ENCODE measurements around the gene SCARB2.
"Not testable (repeated sequence)": the region's sequence is repeated elsewhere in the genome, so short reads cannot be mapped to it uniquely, and the experiment has no call there.

The SCARB2 gene, protein sequence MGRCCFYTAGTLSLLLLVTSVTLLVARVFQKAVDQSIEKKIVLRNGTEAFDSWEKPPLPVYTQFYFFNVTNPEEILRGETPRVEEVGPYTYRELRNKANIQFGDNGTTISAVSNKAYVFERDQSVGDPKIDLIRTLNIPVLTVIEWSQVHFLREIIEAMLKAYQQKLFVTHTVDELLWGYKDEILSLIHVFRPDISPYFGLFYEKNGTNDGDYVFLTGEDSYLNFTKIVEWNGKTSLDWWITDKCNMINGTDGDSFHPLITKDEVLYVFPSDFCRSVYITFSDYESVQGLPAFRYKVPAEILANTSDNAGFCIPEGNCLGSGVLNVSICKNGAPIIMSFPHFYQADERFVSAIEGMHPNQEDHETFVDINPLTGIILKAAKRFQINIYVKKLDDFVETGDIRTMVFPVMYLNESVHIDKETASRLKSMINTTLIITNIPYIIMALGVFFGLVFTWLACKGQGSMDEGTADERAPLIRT

DNA sequence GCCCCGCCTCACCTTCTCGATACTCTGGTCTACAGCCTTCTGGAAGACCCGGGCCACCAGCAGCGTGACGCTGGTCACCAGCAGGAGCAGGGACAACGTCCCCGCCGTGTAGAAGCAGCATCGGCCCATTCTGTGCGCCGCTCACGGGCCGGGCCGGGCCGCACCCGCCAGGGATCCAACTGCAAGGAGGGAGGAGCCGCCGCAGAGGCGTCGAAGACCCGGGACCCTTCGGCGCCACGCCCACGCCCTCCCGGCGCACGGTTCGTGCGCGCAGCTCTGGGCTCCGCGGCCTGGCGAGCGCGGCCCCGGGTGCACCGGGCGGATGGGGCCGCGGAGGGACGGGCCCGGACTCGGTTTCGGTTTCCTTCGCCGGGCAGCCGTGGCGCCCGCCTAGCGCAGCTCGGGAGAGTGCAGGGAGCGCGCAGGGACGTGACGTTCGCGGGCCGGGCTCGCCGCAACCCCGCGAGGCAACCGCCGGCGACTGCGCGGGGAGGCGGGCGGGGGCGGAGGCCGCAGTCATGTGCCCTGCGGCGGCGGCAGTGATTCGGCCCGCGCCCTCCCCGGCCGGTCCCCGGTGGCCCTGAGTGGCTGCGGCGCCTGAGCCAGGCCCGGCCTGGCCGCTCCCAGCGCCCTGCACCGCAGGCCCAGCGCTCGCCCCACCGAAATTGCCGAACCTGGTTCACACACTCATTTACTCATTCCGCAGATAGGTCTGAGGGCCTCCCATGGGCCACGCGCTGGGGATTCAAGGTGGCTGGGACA lies at the start of gene SCARB2:
SCARB2 (minus strand) TSS at position 410 of the 762 bp plus-strand sequence; CDS start at position 129, 281 bp downstream.
- DNase-seq: peak; percentile 80

DNA sequence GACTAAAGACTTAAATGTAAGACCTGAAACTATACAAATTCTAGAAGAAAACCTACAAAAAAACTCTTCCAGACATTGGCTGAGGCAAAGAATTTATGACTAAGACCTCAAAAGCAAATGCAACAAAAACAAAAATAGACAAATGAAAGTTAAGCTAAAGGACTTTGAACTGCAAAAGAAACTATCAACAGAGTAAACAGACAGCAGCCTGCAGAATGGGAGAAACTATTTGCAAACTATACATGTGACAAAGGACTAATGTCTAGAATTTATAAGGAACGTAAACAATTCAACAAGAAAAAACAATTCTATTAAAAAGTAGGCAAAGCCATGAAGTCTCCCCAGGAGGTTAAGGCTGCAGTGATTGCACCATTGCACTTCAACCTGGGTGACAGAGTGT lies 46.9 kb upstream of the SCARB2 start:
- DNase-seq: no peak

GRCh38 chr4:76257824-76258223 lies 44.2 kb upstream of the SCARB2 start:
- no peak for DNase-seq

GRCh38 chr4:76256968-76257367 lies 43.3 kb upstream of the SCARB2 start:
- no peak for DNase-seq

GRCh38 chr4:76256032-76256431 lies 42.4 kb upstream of the SCARB2 start:
- DNase-seq: no peak

GRCh38 chr4:76253511-76253910 lies 39.9 kb upstream of the SCARB2 start:
- no peak for DNase-seq

- DNase-seq: no peak
These were observed 38.6 kb upstream of the SCARB2 start for GRCh38 chr4:76252271-76252653.

DNA sequence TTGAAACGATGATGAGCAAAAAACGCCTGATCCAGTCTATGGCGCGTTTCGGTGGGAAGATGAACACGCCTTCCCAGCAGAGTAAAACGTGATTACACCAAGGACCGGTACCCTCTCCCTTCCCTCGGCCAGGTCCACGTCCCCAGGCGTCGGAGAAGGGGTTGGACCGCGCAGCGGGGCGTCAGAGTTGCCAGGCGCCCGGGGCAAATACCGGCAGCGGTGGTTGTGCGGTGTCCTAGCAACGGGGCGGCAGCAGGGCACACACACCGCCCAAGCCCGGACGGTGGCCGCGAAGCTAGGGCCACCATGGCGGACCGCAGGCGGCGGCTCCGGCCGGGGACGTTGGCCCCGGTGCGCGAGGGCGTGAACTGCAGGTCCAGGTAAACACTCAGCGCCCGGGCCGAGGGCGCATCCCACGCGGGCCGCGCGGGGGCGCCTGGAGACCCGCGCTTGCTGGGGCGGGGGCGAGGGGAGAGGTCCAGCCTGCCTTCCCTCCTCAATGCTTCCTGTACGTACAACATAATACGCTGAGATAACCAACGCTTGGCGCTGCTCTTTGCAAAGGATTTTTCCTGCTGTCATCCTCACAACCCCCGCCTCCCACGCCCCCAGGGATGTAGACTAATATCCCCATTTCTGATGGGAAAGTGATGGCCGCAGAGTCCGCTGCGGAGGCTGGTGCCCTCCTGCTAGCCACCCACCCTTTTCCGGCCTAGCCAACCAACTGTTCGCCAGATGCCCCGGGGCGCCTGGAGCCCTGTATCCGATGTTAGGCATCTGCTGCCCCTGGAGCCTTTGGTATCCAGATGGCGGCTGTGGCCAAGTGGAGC lies 38.0 kb upstream of the SCARB2 start, which contains the start of gene FAM47E:
FAM47E (plus strand) TSS at position 281 of the 830 bp plus-strand sequence; CDS start at position 307, 26 bp downstream.
- DNase-seq: peak; percentile 13

- no peak for DNase-seq
These were observed 37.3 kb upstream of the SCARB2 start for GRCh38 chr4:76250962-76251361.

GRCh38 chr4:76246852-76247251 lies 33.2 kb upstream of the SCARB2 start:
- DNase-seq: no peak

DNA sequence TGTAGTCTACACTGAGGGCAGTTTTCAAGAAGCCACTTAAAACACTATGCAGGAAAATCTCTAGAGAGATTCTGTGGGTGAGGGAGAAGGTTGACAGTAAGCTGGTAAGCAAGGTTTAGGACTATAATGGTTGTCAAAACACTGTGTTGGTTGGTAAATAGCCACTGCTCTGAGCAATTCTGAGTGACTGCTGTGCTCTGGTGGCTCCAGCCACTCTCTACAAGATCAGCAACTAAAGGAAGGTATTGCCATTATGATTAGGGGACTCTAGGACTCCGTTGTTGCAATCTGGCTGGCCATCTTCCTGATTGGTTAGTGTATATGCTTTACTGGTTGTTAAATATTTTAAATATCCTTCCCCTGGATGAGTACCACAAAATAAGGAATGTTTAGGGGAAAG lies 32.4 kb upstream of the SCARB2 start:
- no peak for DNase-seq

DNA sequence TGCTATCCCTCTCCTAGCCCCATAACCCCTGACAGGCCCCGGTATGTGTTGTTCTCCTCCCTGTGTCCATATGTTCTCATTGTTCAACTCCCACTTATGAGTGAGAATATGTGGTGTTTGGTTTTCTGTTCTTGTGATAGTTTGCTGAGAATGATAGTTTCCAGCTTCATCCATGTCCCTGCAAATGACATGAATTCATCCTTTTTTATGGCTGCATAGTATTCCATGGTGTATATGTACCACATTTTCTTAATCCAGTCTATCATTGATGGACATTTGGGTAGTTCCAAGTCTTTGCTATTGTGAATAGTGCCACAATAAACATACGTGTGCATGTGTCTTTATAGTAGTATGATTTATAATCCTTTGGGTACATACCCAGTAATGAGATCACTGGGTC lies 30.3 kb upstream of the SCARB2 start:
- not testable (repeated sequence) for DNase-seq

DNA sequence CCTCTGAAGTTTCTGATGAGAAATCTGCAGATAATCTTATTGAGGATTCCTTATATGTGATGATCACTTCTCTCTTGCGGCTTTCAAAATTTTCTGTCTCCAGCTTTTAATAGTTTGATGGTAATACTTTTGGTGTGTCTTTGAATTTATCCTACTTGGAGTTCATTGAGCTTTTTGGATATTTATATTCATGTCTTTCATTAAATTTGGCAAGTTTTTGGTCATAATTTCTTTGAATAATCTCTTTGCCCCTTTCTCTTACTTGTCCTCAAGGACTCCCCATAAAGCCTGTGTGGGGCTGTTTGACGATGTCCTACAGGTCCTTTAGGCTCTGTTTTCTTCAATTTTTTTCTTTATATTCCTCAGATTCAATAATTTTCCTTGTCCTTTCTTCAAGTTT lies 26.6 kb upstream of the SCARB2 start:
- DNase-seq: no peak

GRCh38 chr4:76238701-76239100 lies 25.1 kb upstream of the SCARB2 start:
- no peak for DNase-seq

GRCh38 chr4:76238236-76238635 lies 24.6 kb upstream of the SCARB2 start:
- no peak for DNase-seq

DNA sequence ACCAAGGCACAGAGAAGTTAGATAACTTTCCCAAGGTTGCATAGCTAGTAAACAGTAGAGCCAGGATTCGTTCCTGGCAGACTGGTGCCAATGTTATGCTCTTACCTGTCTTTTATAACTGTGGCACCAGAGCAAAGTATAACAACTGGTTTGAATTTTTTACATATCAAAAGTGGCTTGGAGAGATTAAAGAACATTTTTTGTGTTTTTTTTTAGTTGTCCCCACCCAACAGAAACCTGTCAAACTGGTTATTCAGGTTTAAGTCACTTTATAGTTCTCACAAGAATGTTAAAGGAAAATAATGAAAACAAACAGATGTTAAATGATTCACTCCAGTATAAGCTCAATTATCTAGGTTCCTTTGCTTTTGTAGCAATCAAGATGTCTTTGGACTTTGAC lies 22.3 kb upstream of the SCARB2 start:
- DNase-seq: no peak

- no peak for DNase-seq
These were observed 21.8 kb upstream of the SCARB2 start for GRCh38 chr4:76235407-76235806.

GRCh38 chr4:76234679-76235044 lies 21.0 kb upstream of the SCARB2 start:
- DNase-seq: no peak

DNA sequence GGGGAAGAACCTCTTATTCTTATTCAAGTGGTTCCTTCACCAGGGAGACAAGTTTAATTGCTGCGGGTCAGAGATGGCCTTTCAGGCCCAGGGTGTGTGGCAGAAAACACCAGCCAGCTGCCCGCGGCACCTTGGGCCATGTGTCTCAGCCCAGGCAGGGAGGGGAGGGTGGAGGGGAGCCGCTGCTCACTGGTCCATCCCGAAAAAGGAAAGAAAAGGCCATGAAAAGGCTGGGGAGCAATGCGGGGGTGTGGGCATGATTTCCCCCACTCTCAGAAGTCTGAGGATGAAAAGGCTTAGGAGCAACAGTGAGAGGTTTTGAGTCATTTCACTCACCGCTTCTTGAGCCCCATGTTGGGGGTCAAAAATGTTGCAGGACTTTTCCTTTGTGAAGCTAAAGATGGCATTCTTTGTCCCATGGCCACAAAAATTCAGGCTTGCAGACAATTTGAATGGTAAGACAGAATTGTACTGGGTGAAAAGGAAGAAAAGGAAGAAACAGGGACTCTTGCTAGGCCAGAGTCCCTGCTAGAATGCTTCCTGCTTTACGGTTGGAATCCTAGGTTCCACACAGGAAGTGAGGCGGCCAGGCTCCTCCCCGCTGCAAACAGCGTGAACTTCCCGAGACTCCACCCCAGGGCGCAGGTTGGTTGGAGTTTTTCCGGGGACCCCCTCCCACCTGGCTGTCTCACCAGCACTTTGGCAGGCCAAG lies 20.5 kb upstream of the SCARB2 start:
- DNase-seq: no peak

DNA sequence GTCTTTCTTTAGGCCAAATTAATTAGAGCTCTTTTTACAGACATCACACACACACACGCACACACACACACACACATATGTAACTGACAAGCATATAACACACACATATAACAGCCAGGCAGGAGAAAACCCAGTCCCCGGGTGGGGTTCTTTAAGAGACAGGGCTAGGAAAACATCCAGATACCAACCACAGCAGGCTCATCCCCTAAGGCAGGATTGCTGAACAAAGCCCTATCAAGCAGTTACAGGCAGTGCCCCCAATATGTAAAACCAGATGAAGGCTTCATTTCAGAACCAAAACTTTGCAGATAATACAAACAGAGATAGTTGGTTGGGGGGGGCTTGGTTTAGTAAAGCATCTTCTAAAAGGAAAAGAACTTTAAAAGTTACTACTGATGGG lies 19.9 kb upstream of the SCARB2 start:
- no peak for DNase-seq

- no peak for DNase-seq
These were observed 19.5 kb upstream of the SCARB2 start for GRCh38 chr4:76233083-76233482.

GRCh38 chr4:76232681-76233080 lies 19.1 kb upstream of the SCARB2 start:
- DNase-seq: no peak

GRCh38 chr4:76226418-76226817 lies 12.8 kb upstream of the SCARB2 start:
- no peak for DNase-seq
